Loucy (cell line): ENCODE data around the gene ZDHHC12.

Source experiments
- CTCF ChIP-seq: fragments of 200-600 bp; sonication (generic); conservative IDR thresholded peaks from 2 replicates; pipeline ENCODE4 v1.5.1; 2014; ENCODE audit warnings: mild to moderate bottlenecking, antibody characterized with exemption, low read length
- EZH2phosphoT487 ChIP-seq: fragments of 200-600 bp; IDR thresholded peaks from 2 replicates; pipeline ENCODE4 v1.6.1; 2018; ENCODE audit warnings: antibody characterized with exemption, mild to moderate bottlenecking, moderate library complexity, borderline replicate concordance

- TF ChIP-seq CTCF: no peak
- TF ChIP-seq EZH2phosphoT487: no peak
Measured at GRCh38 chr9:128715436-128715750, 8.5 kb downstream of the ZDHHC12 start.
